GM18858 (cell line): Measurements from ENCODE around the gene EPS8.

ENCODE experiments used
- ATAC-seq: cut with Tn5 transposase; IDR thresholded peaks from one replicate; pipeline ENCODE4 v1.9.1; 2021; ENCODE audit not compliant: unreplicated experiment

EPS8 gene

DNA sequence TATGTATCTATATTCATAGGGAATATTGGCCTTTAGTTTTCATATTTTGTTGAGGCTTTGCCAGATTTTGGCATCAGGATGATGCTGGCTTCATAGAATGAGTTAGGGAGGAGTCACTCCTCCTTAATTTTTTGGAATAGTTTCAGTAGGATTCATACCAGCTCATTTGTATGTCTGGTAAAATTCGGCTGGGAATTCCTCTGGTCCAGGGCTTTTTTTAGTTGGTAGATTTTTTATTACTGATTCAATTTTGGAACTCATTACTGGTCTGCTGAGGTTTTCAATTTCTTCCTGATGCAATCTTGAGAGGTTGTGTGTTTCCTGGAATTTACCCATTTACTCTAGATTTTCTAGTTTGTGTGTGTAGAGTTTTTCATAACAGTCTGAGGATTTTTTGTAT is 175.2 kb downstream of the EPS8 start:
- ATAC-seq = no peak

GRCh38 chr12:15608941-15609340 is 180.2 kb downstream of the EPS8 start:
- ATAC-seq = no peak

GRCh38 chr12:15608406-15608805 is 180.8 kb downstream of the EPS8 start:
- ATAC-seq = no peak

DNA sequence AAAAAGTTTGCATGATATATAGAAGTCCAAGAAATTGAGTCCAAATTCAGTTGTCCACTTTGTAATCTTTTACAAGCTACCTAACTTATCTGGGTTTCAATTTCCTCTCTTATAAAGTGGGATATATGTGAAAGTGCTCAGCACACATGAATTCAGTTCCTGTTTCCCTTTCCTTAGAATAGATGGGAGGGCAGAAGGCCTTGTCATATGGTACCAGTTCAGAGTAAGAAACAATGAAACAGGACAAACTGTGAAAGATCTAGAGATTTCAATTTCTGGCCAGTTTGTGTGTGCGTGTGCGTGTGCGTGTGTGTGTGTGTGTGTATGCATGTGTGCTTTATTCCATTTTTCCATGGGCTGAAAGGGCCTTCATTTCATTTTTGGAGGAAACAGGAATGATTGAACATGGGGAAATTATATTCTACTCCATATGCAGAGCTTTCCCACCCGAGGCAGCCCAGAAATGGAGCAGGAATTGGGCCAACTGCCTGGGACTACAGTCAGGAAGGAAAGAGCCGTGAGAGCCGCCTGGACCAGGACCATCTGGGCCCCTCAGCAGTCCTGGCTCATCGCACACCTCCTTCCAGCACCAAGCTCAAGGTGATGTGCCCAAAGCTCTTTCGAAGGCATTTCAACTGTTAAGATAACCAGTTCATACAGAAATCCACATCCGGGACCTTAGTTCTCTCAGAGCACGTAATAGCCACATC is 183.2 kb downstream of the EPS8 start:
- no peak for ATAC-seq

DNA sequence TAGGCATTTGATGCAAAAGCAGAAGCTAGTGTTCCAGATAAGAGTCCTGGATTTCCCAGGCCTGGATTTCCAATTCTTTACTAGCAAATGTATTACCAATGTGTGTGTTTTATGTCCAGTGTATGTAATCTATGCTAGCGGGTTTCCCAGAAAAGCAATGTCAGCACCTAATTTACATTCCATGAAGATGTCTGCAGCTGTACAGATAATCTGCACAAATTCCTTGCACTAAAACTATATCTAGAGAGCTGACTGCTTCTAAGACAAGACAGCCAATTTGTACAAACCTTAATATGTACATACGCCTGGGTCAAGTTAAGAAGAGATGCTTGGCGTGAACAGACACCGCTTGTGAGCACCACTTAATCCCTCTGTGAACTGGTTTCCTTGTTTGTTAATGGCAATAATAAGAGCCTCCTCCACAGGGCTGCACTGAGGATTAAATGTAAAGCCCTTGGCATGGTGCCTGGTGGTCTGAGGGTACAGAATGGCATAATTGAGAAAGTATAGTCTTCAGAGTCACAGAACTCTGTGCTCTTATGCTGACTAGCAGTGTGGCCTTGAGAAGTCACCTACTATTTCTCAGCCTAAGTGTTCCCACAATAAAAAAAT is 185.6 kb downstream of the EPS8 start:
- ATAC-seq = no peak

GRCh38 chr12:15602051-15602672 is 187.0 kb downstream of the EPS8 start:
- ATAC-seq = no peak

- no peak for ATAC-seq
Measured at GRCh38 chr12:15601210-15601800, 187.9 kb downstream of the EPS8 start.

DNA sequence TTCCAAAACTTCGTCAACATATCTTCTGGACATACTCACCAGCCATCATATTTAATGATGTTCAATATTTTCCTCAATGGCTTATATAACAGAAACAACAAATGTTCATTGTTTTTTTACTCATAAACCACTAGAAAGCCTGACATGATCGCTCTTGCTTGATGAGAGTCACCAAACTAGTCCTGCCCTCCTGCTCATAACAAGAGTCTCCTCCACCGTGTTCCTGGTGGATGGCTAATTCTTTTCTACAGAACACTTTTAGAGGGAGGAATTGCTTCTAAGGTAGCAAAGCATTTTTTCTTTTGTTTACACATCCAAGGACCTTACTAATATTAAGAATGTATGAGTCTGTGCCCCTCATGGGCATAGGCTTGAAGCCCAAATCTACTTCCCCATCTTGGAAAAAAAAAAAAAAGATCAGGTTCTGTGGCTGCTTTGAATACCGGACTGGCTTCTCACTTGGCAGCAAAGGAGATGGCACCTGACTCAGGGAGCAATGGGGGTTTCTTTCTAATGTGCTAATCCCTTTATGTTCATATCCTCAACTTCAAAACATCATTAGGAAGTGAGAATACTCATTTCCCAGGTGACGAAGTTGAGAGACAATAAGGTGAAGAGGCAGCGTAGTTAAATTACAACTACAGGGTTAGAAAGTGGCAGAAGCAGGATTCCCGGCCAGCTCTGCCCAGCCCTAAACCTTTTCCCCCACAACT is 188.8 kb downstream of the EPS8 start:
- no peak for ATAC-seq

DNA sequence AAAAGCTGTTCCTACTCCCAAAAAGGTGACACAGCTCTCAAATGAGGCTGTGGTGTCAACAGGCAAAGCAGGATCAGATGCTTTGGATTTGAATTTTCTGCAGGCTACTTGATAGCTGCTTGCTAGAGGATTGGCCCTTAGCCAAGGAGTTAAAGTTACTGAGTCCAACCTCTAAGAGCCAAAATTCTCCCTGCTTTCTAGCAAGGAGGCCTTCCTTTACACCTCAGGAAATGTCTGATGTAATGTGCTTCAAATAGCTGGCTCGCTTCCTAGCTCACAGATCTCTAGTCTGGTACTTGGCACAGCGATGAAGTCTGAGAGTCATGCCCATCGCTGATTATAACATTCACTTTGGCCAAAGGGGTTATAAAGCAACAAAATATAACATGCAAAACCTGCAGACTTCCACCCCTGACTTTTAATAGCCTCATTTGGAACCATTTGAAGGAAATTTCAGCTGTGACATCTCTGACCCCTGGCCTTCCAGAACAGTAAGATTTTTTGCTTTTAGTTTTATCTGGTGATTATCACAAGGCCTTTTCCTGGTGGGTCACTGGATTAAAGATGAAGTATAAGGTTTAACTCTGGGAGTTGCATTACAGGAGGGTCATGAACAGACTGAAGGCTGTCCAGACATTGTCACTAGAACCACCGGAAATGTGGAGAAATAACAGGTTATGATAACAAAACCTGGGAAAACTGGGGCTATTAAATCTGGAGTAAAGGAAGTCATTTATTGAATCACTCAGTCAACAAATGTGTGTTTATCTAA is 189.7 kb downstream of the EPS8 start:
- ATAC-seq = no peak

GRCh38 chr12:15597125-15597830 is 191.9 kb downstream of the EPS8 start:
- no peak for ATAC-seq

DNA sequence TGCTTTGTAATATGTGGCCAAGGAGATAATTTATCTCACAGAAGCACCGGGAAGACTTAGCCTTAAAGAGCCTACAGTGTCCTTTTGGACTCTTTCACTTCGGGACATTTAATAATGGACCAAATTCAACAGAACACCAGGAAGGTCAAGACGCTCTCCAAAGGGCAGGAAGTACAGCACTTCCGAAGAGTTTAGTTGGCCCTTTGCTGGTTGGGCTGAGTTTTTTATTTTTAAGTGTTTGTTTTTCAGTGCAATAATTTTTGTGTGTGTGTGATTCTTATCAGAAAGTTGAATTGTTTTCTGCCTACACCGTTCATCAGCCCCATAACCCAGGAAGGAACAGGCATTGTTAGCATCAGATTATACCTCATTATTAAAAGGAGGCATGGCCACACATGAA is 193.0 kb downstream of the EPS8 start:
- ATAC-seq = no peak

DNA sequence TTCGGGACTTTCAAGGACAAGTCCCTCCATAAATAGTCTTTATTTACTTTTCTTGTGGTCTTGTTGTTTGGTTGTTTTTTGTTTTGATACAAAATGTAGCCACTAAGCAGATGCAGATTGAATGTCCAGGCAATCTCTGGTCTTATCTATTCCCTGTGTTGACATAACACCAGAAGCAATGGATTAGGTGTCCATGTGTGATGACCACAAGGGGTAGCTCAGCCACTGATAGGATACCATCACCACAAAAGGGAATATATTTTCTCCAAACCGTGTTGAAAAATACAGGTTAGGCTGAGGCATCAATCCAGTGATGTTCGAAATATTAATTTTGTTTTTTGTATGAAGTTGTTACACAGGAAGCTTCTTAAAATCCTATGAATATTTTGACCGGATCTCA is 196.3 kb downstream of the EPS8 start:
- ATAC-seq = no peak

GRCh38 chr12:15591811-15592210 is 197.4 kb downstream of the EPS8 start:
- ATAC-seq = no peak

DNA sequence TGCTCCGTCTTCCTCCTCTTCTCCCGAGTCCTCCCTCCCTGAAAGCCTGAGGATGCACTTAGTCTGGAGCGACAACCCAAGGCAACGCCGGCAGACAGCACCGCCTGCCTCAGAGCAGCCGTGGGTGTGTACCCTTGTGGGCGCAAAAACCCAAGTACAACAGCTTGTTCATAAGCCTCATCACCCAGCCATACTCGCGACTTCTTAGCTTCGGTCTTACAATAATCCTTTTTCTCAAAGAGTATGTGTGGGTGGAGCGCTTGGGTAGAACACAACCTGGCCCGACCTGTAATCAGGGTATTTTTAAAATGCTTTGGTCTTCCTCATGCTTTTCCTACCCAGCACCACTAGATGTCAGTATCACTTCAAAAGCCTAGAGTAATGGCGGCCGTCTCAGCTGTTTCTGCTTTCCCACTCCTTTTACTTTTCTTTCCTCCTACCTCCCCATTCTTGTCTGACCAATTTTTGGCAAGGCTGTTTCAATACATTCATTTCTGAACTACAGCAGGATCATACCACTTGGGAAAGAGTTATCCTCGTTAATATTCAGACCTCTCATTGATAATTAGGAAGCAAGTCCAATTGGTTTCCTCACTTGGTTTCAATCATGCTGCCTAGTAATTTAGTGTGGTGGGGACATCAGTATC is 198.9 kb downstream of the EPS8 start:
- ATAC-seq = peak; percentile 98

DNA sequence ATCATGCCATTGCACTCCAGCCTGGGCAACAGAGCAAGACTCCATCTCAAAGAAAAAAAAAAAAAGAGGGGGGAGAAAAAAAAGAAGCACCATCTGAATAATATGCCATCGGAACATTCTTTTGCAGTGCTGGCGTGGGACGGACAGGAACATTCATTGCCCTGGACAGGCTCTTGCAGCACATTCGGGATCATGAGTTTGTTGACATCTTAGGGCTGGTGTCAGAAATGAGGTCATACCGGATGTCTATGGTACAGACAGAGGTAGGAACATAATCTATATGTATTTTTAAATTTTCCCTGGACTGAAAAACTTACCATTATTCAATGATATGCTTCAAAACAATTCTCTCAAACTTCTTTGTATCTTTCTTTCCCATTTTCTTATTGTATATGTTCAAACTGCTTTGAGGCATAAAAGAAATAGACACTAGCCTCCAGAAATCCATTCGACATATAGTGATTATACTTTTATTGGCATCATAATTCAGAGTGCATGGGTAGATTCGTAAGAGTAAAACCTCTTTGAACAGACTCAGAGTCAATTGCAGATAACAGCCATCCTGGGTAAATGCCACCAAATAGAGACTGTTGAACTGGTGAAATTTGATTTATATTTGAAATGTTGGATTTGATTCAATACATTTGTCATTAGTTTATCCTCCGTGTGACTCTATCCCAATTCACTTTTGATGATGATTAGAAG is 199.7 kb downstream of the EPS8 start:
- ATAC-seq = no peak

GRCh38 chr12:15584366-15585041 is 204.7 kb downstream of the EPS8 start:
- ATAC-seq = peak; percentile 56

- ATAC-seq = no peak
Measured at GRCh38 chr12:15583804-15584203, 205.4 kb downstream of the EPS8 start.

GRCh38 chr12:15581006-15581405 is 208.2 kb downstream of the EPS8 start:
- ATAC-seq = no peak
